Renal cortex interstitium (tissue), 11 donors: ENCODE data around the gene DCAKD. TPM values are rescaled to one million over a fixed set of nuclear protein-coding genes. Genes with fewer than 3 reads are reported as not detected.

ENCODE experiments used
- DNase-seq, 11 donors: peaks; one replicate each; pipeline ENCODE4 v3.0.0-alpha.2; 2013; ENCODE audit warnings: low read depth in 9 of 11, low spot score in 4 of 11; ENCODE audit errors: extremely low read depth in 1 of 11
- polyA plus RNA-seq, 3 donors: library from polyadenylated mRNA; unstranded; fragments of 120-200 nt; gene quantifications; one replicate each; pipeline ENCODE4 v1.2.1, GENCODE V29; 2013; ENCODE audit not compliant: insufficient read length in 3 of 3

Gene DCAKD
- polyA plus RNA-seq, 3 donors, result 47.9 to 56.6 (median 54.1) TPM

- DNase-seq, result no peak
Measured at GRCh38 chr17:44989552-44990138, 61.8 kb downstream of the DCAKD start.

- DNase-seq, result no peak
Measured at GRCh38 chr17:44988044-44988942, 63.1 kb downstream of the DCAKD start.

- no peak for DNase-seq
Measured at GRCh38 chr17:44983563-44983962, 67.9 kb downstream of the DCAKD start.

DNA sequence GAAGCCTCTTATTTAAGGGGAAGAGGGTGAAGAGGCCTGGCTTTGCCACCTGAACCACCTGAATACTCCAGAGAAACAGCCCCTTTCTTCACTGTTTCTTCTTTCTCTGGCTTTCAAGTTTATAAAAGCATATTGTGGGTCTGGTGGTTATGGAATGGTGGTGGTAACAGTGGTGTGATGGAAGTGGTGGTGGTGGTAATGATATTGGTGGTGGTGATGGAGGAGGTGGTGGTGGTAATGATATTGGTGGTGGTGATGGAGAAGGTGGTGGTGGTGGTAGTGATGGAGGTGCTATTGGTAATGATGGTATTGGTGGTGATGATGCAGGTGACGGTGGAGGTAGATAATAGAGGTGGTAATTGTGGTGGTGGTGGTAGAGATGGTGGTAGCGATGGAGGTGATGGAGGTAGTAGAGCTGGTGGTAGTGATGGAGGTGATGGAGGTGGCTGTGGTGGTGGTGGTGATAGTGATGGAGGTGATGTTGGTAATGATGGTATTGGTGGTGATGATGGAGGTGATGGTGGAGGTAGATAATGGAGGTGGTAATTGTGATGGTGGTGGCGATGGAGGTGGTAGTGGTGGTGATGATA, 69.2 kb downstream of the DCAKD start:
- no peak for DNase-seq

GRCh38 chr17:44981221-44981968, 70.0 kb downstream of the DCAKD start:
- no peak for DNase-seq

DNA sequence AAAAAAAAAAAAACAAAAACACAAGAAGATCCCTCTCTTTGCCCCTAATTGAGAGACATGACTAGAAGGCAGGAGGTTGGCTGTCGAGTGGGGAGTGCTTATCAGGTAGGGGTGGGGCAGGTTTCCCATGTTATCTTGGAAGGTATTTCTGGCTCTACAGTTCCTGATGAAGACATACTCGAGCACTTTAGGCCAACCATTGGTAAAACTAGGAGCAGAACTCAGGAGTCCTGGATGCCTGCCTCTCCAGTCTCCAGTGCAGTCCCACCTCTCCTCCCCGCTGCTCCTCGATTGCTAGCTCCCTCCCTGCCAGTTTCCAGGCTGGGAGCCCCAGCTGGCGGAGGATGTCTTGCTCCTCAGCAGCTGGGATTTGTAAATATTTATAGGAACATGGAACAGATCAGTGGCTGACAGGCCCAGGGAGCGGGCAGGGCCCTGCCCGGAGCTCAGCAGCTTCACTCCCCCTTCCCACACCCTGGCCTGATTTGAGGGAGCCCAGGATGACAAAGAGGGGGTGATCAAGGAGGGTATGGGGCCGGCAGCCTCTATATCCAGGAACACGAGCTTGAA, 71.9 kb downstream of the DCAKD start:
- no peak for DNase-seq

GRCh38 chr17:44978807-44979206, 72.6 kb downstream of the DCAKD start:
- no peak for DNase-seq

DNA sequence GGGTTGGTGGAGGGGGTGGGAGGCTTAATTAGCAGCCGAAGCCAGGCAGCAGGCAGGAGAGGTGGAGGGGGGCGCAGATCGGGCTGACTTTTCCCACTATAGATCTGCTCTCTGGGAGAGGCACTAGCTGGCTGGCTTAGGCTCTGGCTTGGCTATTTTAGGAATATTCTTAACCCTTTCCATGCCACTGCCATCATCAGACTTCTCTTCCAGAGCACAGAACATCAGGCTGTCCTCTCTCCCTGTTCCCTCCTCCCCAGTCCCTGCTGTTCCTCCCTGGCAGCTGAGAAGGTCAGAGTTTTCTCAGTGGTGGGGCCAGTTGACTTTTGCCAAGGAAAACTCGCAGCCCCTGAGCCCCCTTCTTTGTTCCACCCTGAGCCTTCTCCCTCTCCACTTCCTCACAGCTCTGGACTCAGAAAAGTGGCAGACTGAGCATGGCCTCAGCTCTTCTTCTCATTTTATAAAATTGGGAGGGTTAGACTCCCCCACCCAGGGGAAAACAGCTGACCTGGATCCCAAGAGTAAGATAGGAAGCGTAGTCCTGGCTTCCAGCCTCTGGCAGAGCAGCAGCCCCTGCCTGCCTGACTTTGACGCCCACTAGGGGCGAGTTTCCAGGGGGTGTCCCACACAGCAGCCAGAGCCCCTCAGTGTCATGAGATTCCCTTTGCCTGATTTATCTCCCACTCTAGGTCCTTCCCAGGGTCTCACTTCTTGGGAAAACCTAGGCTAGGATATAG, 73.5 kb downstream of the DCAKD start:
- DNase-seq, result no peak

GRCh38 chr17:44977065-44977464, 74.4 kb downstream of the DCAKD start:
- DNase-seq, result no peak

- DNase-seq, result no peak
Measured at GRCh38 chr17:44976206-44976605, 75.2 kb downstream of the DCAKD start.

Other genes starting within 250 kb of the DCAKD start
- gene GJC1, start 221.3 kb downstream of the DCAKD start, polyA plus RNA-seq, result 10 to 100 TPM; 21.0 to 29.1 (median 28.4) TPM
- gene HIGD1B, start 203.7 kb downstream of the DCAKD start, polyA plus RNA-seq, result 1 to 10 TPM in 2 of 3 donors, under 1 TPM in 1; 0.61 to 1.3 (median 1.1) TPM
- 100 to 1,000 TPM in 2 of 3 donors, 10 to 100 TPM in 1; 94.0 to 129 (median 113) TPM for gene EFTUD2, start 152.2 kb downstream of the DCAKD start, polyA plus RNA-seq
- 1 to 10 TPM in 1 of 3 donors, under 1 TPM in 2; 0.35 to 3.6 (median 0.81) TPM for gene GFAP, start 136.1 kb downstream of the DCAKD start, polyA plus RNA-seq
- 10 to 100 TPM; 12.0 to 16.9 (median 15.8) TPM for gene KIF18B, start 103.9 kb downstream of the DCAKD start, polyA plus RNA-seq
- gene C1QL1, start 83.3 kb downstream of the DCAKD start, polyA plus RNA-seq, result 1 to 10 TPM; 1.7 to 3.6 (median 3.2) TPM
- 10 to 100 TPM; 67.7 to 82.3 (median 70.9) TPM for gene NMT1, start 9.7 kb upstream of the DCAKD start, polyA plus RNA-seq
- gene PLCD3, start 80.9 kb upstream of the DCAKD start, polyA plus RNA-seq, result 10 to 100 TPM; 16.7 to 33.8 (median 29.1) TPM
- gene ACBD4, start 84.1 kb upstream of the DCAKD start, polyA plus RNA-seq, result 10 to 100 TPM in 2 of 3 donors, 1 to 10 TPM in 1; 9.0 to 18.5 (median 11.0) TPM
- gene HEXIM1, start 96.8 kb upstream of the DCAKD start, polyA plus RNA-seq, result 10 to 100 TPM; 37.1 to 44.9 (median 44.4) TPM
- 10 to 100 TPM in 2 of 3 donors, 1 to 10 TPM in 1; 9.3 to 16.8 (median 14.3) TPM for gene HEXIM2, start 110.2 kb upstream of the DCAKD start, polyA plus RNA-seq
- 10 to 100 TPM in 1 of 3 donors, 1 to 10 TPM in 2; 4.7 to 11.5 (median 6.5) TPM for gene FMNL1, start 170.3 kb upstream of the DCAKD start, polyA plus RNA-seq
- gene SPATA32, start 210.5 kb upstream of the DCAKD start, polyA plus RNA-seq, result under 1 TPM; 0.20 to 0.42 (median 0.22) TPM